Fibroblast of the conjunctiva (primary cell): ENCODE data around the gene ATF7.

Experiments
- DNase-seq: peaks from one replicate; pipeline ENCODE4 v3.0.0-alpha.2; 2010; ENCODE audit warnings: low read depth

ATF7 gene

DNA sequence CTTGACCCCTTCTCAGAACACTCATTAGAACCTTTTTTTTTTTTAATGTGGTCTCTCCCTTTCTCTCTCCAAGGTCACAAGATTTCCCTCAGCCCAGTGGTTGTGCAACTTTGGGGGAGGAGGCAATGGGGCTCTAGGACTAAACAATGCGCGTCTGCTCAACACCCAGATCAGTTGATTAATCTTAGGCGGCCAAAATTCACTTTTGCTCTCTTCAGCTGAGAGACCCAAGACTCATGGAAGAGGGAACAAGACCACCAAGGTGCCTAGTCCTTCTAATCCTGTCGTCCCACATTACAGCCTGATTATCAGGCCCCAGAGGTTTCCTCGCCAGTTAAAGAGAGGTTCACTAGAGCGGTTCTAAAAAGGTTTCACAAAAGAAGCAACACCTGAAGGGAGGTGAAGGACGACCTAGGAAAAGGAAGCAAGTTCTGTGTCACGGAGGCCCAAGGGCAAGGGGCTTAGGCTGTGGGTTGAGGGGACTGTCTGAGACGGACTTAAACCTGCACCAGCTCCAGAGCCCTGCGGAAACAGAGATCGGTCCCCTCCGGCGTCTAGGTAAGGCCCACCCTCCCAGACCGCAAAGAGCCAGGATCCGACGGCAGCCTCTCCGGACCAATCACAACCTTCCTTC is 125.9 kb downstream of the ATF7 start:
- peak; percentile 76 for DNase-seq

DNA sequence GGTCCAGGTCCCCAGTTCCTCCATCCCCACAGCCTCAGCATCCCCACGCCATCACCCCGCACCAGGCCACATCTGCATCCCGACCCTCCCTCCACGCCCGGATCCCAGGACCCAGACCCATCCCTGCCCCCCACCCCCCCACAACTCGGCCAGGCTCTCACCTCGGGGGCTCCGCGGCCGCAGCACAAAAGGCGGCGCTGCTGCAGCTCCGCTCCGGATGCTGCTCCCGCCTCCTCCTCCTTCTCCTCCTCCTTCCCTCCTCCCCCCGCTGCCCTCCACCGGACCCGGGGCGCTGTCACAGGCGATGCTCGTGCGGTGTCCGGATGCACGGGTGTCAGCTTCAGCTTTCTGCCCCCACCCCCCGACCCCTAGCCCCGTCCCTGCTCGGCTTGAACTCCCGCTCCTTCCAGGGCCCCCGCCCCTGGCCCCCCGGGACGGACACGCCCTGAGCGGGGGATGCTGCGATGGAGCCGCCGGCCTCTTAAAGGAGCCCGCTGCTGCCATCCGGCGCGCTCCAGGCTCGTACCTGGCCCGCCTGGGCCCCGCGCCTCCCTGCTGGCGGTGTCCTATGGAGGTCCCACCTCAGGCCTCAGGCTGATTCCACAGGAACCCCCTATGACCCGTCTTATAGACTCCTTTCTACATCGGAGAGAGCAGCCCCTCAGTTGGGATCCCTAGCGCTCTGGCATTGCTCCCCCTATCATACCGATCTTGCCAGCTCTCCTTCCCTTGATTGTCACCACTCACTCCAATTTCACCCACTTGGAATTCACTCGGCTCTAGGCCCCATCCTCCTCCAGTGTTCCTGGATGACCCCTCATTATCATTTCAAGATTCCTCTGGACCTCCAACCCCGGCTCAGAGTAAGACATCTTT is 126.7 kb downstream of the ATF7 start, which contains the start of gene MAP3K12:
Gene MAP3K12, minus strand, starts transcription at position 193 of the 876 bp plus-strand sequence. CDS start 12,067 bp downstream, outside the sequence.
- peak; percentile 55 for DNase-seq

- DNase-seq: no peak
These were observed 127.9 kb downstream of the ATF7 start for GRCh38 chr12:53498235-53498630.

- DNase-seq: no peak
These were observed 128.7 kb downstream of the ATF7 start for GRCh38 chr12:53497461-53497860.

DNA sequence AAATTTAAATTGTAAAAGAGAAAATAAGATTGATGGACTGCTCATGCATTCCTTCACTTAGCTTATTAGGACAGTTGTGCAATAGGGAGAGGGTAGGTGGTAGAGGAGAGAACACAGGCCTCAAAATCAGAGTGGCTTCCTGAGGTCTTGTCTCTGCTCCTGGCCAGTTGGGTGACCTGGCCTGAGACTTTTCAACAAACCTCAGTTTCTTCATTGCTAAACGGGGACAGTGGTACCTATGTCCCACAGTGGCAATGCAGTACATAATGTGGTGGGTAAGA is 129.5 kb downstream of the ATF7 start:
- no peak for DNase-seq

DNA sequence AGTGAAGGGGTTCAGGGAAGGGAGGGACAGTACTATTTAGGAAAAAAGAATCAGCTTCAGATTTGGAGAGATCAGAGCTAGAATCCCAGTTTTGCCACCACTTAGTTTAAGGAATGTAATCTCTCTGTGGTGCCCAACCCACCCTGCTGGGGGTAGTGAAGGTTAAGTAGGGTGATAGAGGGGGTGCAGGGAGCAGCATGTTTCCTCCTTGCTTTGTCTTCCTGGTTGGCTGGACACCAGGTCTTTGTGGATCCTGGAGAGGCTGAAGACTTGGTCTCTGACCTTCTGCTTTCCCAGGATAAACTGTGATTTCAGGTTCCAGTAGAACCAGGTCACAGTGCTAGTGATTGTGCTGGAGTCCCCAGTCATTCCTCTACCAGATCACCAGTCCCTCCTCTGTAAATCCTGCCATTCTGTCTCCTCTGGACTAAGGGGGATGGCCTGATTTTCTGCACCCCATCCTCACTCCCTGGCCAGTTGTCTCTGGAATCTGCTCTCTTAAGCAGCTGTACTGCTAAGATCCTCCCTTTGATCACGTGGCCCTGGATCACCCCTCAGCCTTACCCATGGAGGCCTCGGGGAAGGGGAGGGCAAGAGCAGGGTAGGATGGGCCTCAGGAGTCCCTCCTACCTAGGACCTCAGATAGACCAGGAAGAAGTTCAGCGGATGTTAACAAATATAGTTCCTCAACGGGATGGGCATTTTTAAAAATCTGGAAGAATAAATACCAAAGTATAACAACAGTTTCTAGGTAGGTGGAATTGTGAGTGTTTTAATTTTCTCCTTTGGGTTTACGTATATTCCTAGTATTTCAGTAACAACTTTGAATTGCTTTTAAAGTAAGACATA is 130.1 kb downstream of the ATF7 start:
- DNase-seq: peak; percentile 74

GRCh38 chr12:53493610-53494391 is 132.4 kb downstream of the ATF7 start:
- DNase-seq: no peak

DNA sequence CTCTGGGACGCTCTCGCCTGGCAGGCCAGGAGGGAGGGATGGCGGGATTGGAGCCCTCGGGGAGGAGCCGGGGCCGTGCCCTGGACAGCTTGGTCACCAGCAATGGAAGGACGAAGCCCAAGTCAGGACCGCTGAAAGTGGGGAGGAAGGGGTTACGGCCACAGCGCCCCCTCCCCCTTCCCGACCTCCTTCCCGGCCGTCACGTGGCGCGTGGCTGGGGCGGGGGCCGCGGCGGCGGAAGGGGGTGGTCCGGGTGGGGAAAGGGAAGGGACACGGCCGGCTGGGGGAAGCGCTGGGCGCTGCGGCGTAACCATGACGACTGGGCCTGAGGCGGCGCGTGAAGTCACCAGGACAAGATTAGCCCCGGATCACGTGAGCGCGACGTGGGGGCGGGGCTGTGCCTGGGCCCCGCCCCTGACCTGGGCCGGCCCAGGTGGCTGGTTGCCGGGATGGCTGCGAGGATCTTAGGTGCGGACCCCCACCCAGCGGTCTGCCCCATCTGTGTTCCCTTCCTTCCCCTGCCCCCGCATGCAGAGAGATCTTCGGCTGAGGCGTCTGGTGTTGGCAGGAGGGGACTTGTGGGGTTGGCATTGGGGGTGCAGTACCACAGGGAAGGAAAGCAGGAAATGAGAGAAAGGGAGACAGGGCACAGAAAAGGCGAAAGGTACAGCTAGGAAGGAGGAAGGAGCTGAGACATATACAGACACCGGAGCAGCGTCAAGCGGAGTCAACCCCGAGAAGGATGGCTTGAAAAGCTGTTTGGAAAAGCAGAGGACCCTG is 133.2 kb downstream of the ATF7 start:
- peak; percentile 85 for DNase-seq

- DNase-seq: no peak
These were observed 134.0 kb downstream of the ATF7 start for GRCh38 chr12:53492188-53492587.

DNA sequence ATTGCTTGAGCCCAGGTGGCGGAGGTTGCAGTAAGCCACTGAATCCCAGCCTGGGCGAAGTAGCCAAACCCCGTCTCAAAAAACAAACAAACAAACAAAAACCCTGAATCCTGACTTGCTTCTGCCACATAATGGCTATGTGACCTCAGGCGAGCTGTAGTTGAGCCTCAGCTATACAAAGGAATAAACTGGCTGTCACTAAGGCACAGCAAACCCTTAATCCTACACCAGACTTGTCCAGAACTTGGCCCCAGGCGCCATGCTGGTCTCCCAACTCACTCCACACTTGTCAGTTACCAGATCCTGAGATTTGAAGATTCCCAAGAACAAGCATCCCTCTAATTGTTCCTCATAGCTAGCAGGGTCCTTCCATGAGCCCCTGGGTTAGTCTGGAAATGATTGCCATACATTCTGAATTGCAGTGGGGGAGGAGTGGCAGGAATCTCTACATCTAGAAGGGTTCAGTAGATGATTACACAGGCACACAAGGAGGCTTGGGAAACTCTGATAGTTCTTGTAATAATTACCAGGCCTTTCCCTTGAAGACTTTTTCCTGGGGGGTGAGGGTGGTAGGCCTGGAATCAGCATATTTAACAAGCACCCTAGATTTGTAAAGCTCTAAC is 136.8 kb downstream of the ATF7 start:
- DNase-seq: no peak

- no peak for DNase-seq
These were observed 139.3 kb downstream of the ATF7 start for GRCh38 chr12:53486736-53487487.

- DNase-seq: no peak
These were observed 140.0 kb downstream of the ATF7 start for GRCh38 chr12:53485955-53486735.

- DNase-seq: no peak
These were observed 141.3 kb downstream of the ATF7 start for GRCh38 chr12:53484686-53485575.

DNA sequence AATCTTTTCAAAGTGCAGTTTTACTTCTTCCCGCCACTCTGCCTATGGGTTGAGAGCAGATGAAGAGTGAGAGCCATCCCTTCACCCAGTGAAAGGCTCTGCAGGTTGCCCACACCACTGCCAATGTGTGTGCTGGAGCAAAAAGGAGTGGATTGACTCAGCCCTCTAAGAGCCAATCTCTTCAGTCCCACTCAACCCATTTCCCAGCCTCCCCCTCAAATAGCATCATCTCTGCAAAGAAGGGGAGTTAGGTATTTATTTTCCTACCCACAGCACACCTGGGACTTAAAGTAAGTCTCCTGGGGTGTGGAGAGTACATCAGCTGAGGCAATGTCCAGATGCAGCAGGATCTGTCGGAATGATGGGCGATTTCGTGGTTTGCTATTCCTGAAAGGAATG is 142.2 kb downstream of the ATF7 start:
- no peak for DNase-seq

DNA sequence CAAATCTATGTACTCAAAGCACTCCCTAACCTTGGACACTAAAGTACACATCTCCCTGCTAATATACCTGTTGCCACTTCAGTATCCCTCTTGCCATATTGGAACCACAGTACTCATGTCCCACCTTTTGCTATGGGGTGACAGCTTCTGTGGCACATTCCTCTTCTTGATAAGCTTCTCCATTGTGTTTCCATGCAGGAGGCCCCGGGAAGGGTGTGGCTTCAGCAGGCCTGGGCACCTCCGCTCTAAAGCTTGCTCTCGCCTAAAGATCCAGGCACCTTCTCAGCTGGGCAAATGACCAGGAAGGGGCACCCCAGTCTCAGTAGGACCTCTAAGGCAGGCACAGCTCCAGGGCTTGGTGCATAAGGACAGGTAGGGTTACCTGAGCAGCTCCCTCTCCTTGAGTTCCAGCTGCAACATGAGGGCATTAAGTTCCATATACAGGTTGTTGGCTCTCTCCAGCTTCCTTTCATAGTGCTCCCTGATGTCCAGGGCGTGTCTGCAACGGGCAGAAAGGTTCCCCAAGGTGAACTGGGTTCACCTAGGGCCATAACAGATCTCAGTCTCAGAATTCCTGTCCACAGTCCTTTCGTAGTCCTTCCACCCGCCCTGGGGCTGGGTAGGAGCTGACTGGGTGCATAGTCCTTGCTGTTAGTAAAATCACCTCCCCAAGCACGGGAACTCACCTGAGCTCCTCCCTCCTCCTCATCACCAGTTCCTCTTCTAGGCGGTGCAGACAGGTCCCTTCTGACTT is 142.8 kb downstream of the ATF7 start:
- no peak for DNase-seq

GRCh38 chr12:53482626-53483168 is 143.5 kb downstream of the ATF7 start:
- DNase-seq: no peak
